Activated CD8-positive, alpha-beta memory T cell treated with anti-CD3 and anti-CD28 coated beads for 36 hours (primary cell): ENCODE measurements around the gene MRPL27. TPM values are rescaled to one million over a fixed set of nuclear protein-coding genes. Genes with fewer than 3 reads are reported as not detected.

Experiments
- CTCF ChIA-PET: fragments of 350-600 bp; sonication (Branson Sonifier 250); formaldehyde crosslinking; loops from one replicate; lab custom pipeline; 2021; ENCODE audit warnings: antibody characterized with exemption; lab: Charles Lee
- POLR2A ChIA-PET: fragments of 350-600 bp; sonication (Branson Sonifier 250); formaldehyde crosslinking; loops from one replicate; lab custom pipeline; 2021; ENCODE audit warnings: antibody characterized with exemption; lab: Charles Lee
- total RNA-seq, 2 experiments: library from RNA; stranded (reverse); gene quantifications; one replicate each; pipeline ENCODE4 v1.2.3, GENCODE V29; 2021

The MRPL27 gene
- total RNA-seq, 2 experiments from 2014 or later = 76.4 to 84.6 TPM

GRCh38 chr17:50354776-50355175 is 18.2 kb downstream of the MRPL27 start:
- CTCF ChIA-PET = no interaction called here
- POLR2A ChIA-PET = no interaction called here

- POLR2A ChIA-PET = no interaction called here
These were observed 18.8 kb downstream of the MRPL27 start for GRCh38 chr17:50354198-50354597.

GRCh38 chr17:50353600-50354195 is 19.3 kb downstream of the MRPL27 start:
- ChIA-PET CTCF (interaction anchor here (0.8 kb wide), 1 partner anchor 55 kb away, joined by 3 read pairs; no protein-coding TSS in a partner anchor), POLR2A (no interaction called here)

More at GRCh38 chr17:50354198-50354597, 18.8 kb downstream of the MRPL27 start:
- CTCF ChIA-PET = interaction anchor here (0.8 kb wide), 1 partner anchor 56 kb away, joined by 3 read pairs; no protein-coding TSS in a partner anchor

- ChIA-PET CTCF (interaction anchor here (0.7 to 1.7 kb wide), 3 partner anchors 9 to 236 kb away, joined by 3 to 6 read pairs (median 6); partner anchors contain the start of gene LRRC59), POLR2A (no interaction called here)
These were observed 20.0 kb downstream of the MRPL27 start for GRCh38 chr17:50352693-50353599.

- ChIA-PET CTCF (interaction anchor here (0.7 to 1.7 kb wide), 3 partner anchors 10 to 235 kb away, joined by 3 to 6 read pairs (median 6); partner anchors contain the start of gene LRRC59), POLR2A (no interaction called here)
These were observed 20.8 kb downstream of the MRPL27 start for GRCh38 chr17:50352072-50352692.

GRCh38 chr17:50350733-50351132 is 22.3 kb downstream of the MRPL27 start:
- ChIA-PET POLR2A (no interaction called here), CTCF (interaction anchor here (1.7 kb wide), 1 partner anchor 46 kb away, joined by 6 read pairs; the partner anchor contains the start of gene LRRC59)

- CTCF ChIA-PET = interaction anchor here (1.2 to 2.3 kb wide), 2 partner anchors 10 to 12 kb away, joined by 3 to 11 read pairs; no protein-coding TSS in a partner anchor
- POLR2A ChIA-PET = interaction anchor here (0.6 to 1.0 kb wide), 3 partner anchors 11 to 82 kb away, joined by 3 to 4 read pairs (median 3); no protein-coding TSS in a partner anchor
These were observed 23.8 kb downstream of the MRPL27 start for GRCh38 chr17:50349243-50349600.

- ChIA-PET CTCF (interaction anchor here (1.2 to 2.3 kb wide), 2 partner anchors 9 to 13 kb away, joined by 3 to 11 read pairs; no protein-coding TSS in a partner anchor), POLR2A (interaction anchor here (0.6 to 0.8 kb wide), 2 partner anchors 11 to 83 kb away, joined by 3 to 4 read pairs; no protein-coding TSS in a partner anchor)
These were observed 24.3 kb downstream of the MRPL27 start for GRCh38 chr17:50348522-50349242.

- ChIA-PET CTCF (interaction anchor here (0.7 to 2.3 kb wide), 3 partner anchors 8 to 14 kb away, joined by 3 to 11 read pairs (median 4); no protein-coding TSS in a partner anchor), POLR2A (interaction anchor here (2.9 kb wide), 1 partner anchor 50 kb away, joined by 17 read pairs; the partner anchor contains the start of gene LRRC59)
These were observed 25.1 kb downstream of the MRPL27 start for GRCh38 chr17:50347894-50348291.

GRCh38 chr17:50347117-50347893 is 25.7 kb downstream of the MRPL27 start:
- ChIA-PET CTCF (interaction anchor here (0.7 to 1.4 kb wide), 2 partner anchors 15 to 253 kb away, joined by 3 to 4 read pairs; no protein-coding TSS in a partner anchor), POLR2A (interaction anchor here (1.3 to 2.9 kb wide), 3 partner anchors 15 to 50 kb away, joined by 3 to 17 read pairs (median 10); partner anchors contain the start of genes EME1, LRRC59 and MRPL27)

- ChIA-PET POLR2A (interaction anchor here (1.3 to 2.9 kb wide), 3 partner anchors 16 to 51 kb away, joined by 3 to 17 read pairs (median 10); partner anchors contain the start of genes EME1, LRRC59 and MRPL27), CTCF (interaction anchor here (0.9 to 1.4 kb wide), 4 partner anchors 14 to 252 kb away, joined by 3 read pairs; partner anchors contain the start of gene LRRC59)
These were observed 26.5 kb downstream of the MRPL27 start for GRCh38 chr17:50346313-50347116.

GRCh38 chr17:50345432-50346312 is 27.3 kb downstream of the MRPL27 start, which contains the start of gene XYLT2:
TSS of gene XYLT2 (plus strand) at chr17:50346126. CDS start at chr17:50346141, 15 bp downstream.
- ChIA-PET CTCF (interaction anchor here (0.9 to 1.4 kb wide), 6 partner anchors 15 to 251 kb away, joined by 3 read pairs; partner anchors contain the start of gene LRRC59), POLR2A (interaction anchor here (0.6 to 2.9 kb wide), 4 partner anchors 17 to 52 kb away, joined by 3 to 17 read pairs (median 6); partner anchors contain the start of genes EME1, LRRC59 and MRPL27)

GRCh38 chr17:50344731-50345365 is 28.1 kb downstream of the MRPL27 start:
- POLR2A ChIA-PET = interaction anchor here (0.6 to 2.9 kb wide), 3 partner anchors 17 to 53 kb away, joined by 3 to 17 read pairs (median 10); partner anchors contain the start of gene LRRC59

GRCh38 chr17:50339381-50339780 is 33.6 kb downstream of the MRPL27 start:
- CTCF ChIA-PET = interaction anchor here (0.9 to 1.6 kb wide), 2 partner anchors 9 to 139 kb away, joined by 3 to 5 read pairs; partner anchors contain the start of gene COL1A1
- POLR2A ChIA-PET = no interaction called here

More at GRCh38 chr17:50344731-50345365, 28.1 kb downstream of the MRPL27 start:
- CTCF ChIA-PET = interaction anchor here (1.0 to 1.1 kb wide), 2 partner anchors 29 to 175 kb away, joined by 3 read pairs; no protein-coding TSS in a partner anchor
